Activated CD4-positive, alpha-beta T cell treated with anti-CD3 and anti-CD28 coated beads for 36 hours (primary cell): ENCODE results near the gene TRMT44. TPM values are rescaled to one million over a fixed set of nuclear protein-coding genes. Genes with fewer than 3 reads are reported as not detected.

Experiments
- ATAC-seq: fragments of 200-7000 bp; cut with Tn5 transposase; one replicate; pipeline ENCODE4 v1.10.0; 2021; ENCODE audit warnings: mild to moderate bottlenecking, moderate library complexity
- CTCF ChIA-PET: fragments of 350-600 bp; sonication (Branson Sonifier 250); formaldehyde crosslinking; loops from one replicate; lab custom pipeline; 2021; ENCODE audit warnings: antibody characterized with exemption; lab: Charles Lee
- POLR2A ChIA-PET: fragments of 350-600 bp; sonication (Branson Sonifier 250); formaldehyde crosslinking; loops from one replicate; lab custom pipeline; 2021; ENCODE audit warnings: antibody characterized with exemption, inconsistent platforms; lab: Charles Lee
- DNase-seq: peaks from one replicate; pipeline ENCODE4 v3.0.0-alpha.2; 2020
- H3K27ac Mint-ChIP-seq: one replicate; pipeline ENCODE4 v1.8.0; 2021; ENCODE audit warnings: mixed read lengths
- H3K27me3 Mint-ChIP-seq: one replicate; pipeline ENCODE4 v1.8.0; 2021; ENCODE audit warnings: mixed read lengths
- H3K36me3 Mint-ChIP-seq: one replicate; pipeline ENCODE4 v1.8.0; 2021; ENCODE audit warnings: low read depth, mixed read lengths
- H3K4me1 Mint-ChIP-seq: one replicate; pipeline ENCODE4 v1.8.0; 2021; ENCODE audit warnings: mixed read lengths
- H3K4me3 Mint-ChIP-seq: one replicate; pipeline ENCODE4 v1.8.0; 2021; ENCODE audit warnings: mild to moderate bottlenecking, moderate library complexity, mixed read lengths
- H3K9me3 Mint-ChIP-seq: one replicate; pipeline ENCODE4 v1.8.0; 2021; ENCODE audit warnings: low read depth, mixed read lengths
- intact Hi-C, 2 experiments: fragments of 100-400 bp; cut with DNase I in 1 of 2; cut with micrococcal nuclease in 1 of 2; formaldehyde crosslinking; loops; one replicate each; pipeline versions ENCODE4 v1.14.2 to v1.15.1; 2022 to 2024; cut with DNase I, micrococcal nuclease
- total RNA-seq, 2 experiments: library from RNA; stranded (reverse); gene quantifications; one replicate each; pipeline ENCODE4 v1.2.3, GENCODE V29; 2021

TRMT44 gene
- total RNA-seq, 2 experiments from 2014 or later: 20.1 to 24.5 TPM

GRCh38 chr4:8407316-8407715 is 33.3 kb upstream of the TRMT44 start:
- H3K4me1 Mint-ChIP-seq: peaks cover 5% of the 10 kb centered on the region
- intact Hi-C loops: no loop called here

GRCh38 chr4:8407756-8408155 is 32.8 kb upstream of the TRMT44 start:
- H3K27me3 Mint-ChIP-seq: no peaks in the 10 kb centered on the region
- H3K9me3 Mint-ChIP-seq: no peaks in the 10 kb centered on the region
- CTCF ChIA-PET: interaction anchor here (0.6 to 1.4 kb wide), 8 partner anchors 8 to 231 kb away, joined by 3 to 5 read pairs (median 4); no protein-coding TSS in a partner anchor
- ATAC-seq (no peak), DNase-seq (no peak)
- H3K36me3 Mint-ChIP-seq: peaks cover 9% of the 10 kb centered on the region
- H3K4me3 Mint-ChIP-seq: no peak overlapping the region
- intact Hi-C loops: no loop called here
- peaks cover 5% of the 10 kb centered on the region for H3K4me1 Mint-ChIP-seq
- POLR2A ChIA-PET: no interaction called here
- no peak overlapping the region for H3K27ac Mint-ChIP-seq

More at GRCh38 chr4:8407316-8407715, 33.3 kb upstream of the TRMT44 start:
- ChIA-PET CTCF (interaction anchor here (0.6 to 1.4 kb wide), 7 partner anchors 8 to 231 kb away, joined by 3 to 5 read pairs (median 4); no protein-coding TSS in a partner anchor), POLR2A (no interaction called here)
- no peak for DNase-seq
- Mint-ChIP-seq H3K9me3 (no peaks in the 10 kb centered on the region), H3K27me3 (no peaks in the 10 kb centered on the region), H3K36me3 (peaks cover 11% of the 10 kb centered on the region), H3K27ac (no peak overlapping the region), H3K4me3 (no peak overlapping the region)
- ATAC-seq: no peak

- H3K27me3 Mint-ChIP-seq: no peaks in the 10 kb centered on the region
- no peak overlapping the region for H3K27ac Mint-ChIP-seq
- ChIA-PET POLR2A (no interaction called here), CTCF (interaction anchor here (0.8 kb wide), 1 partner anchor 142 kb away, joined by 3 read pairs; no protein-coding TSS in a partner anchor)
- H3K36me3 Mint-ChIP-seq: peaks cover 14% of the 10 kb centered on the region
- ATAC-seq (peak; percentile 73), DNase-seq (peak; percentile 39)
- H3K4me1 Mint-ChIP-seq: peaks cover 15% of the 10 kb centered on the region
- H3K4me3 Mint-ChIP-seq: no peak overlapping the region
- intact Hi-C loops: no loop called here
- no peaks in the 10 kb centered on the region for H3K9me3 Mint-ChIP-seq
Measured at GRCh38 chr4:8409264-8410065, 31.1 kb upstream of the TRMT44 start.

DNA sequence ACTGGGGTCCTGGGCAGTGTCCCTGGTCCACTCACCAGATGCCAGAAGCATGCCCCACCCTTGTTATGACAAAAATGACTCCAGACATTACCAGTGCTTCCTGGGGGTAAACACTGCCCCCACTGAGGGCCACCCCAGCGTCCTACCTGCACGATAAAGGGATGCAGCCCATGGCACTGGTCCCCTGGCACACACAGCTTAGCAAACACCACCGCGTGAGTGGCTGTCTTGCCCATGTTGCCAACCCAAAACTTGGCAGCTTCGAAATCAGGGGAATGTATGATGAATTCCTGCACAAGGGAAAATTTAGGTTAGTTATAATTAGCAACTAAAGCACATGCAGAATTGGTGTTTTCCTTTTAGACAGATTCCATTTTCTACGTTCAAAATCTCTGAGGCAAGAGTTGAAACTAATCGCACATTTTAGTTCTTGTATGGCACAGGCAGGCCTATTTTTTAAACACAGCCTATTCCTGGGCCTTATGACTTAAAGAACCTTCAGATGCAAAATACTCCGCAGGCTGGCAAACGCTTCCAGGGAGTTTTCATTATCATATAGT is 30.4 kb upstream of the TRMT44 start:
- Mint-ChIP-seq H3K4me1 (peaks cover 21% of the 10 kb centered on the region), H3K36me3 (peaks cover 20% of the 10 kb centered on the region), H3K27ac (no peak overlapping the region), H3K4me3 (no peak overlapping the region), H3K27me3 (no peaks in the 10 kb centered on the region), H3K9me3 (no peaks in the 10 kb centered on the region)
- ATAC-seq (no peak), DNase-seq (no peak)
- intact Hi-C loops: no loop called here
- ChIA-PET POLR2A (no interaction called here), CTCF (no interaction called here)

DNA sequence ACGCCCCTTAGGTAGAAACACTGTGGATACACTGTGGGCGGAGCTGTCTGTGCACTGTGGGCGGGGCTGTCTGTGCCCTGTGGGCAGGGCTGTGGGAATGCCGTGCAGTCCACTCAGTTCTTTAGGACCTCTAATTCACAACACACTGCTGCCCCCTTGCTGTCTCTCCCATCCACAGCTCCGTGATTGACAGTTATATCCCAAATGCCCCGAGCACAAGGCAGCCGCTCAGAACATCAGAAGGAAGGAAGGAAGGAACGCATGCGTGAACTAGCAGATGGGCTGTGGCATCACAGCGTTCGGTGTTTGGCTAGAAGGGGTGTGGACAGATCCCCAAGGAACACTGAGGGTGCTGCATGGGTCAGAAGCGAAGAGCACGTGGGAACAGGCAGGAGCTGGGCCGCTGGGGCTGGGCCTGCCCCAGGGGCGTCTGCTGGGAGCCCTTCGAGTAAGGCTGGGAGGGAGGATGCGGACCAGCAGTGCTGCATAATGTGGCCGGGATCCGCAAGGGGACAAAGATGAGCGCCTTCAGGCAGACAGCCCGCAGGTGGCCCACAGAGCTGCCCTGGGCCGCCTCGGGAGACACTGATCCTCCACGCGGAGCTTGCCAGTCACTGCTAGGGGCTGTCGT is 29.8 kb upstream of the TRMT44 start:
- Mint-ChIP-seq H3K27me3 (no peaks in the 10 kb centered on the region), H3K4me1 (peaks cover 23% of the 10 kb centered on the region), H3K36me3 (peaks cover 22% of the 10 kb centered on the region), H3K9me3 (no peaks in the 10 kb centered on the region), H3K4me3 (no peak overlapping the region), H3K27ac (no peak overlapping the region)
- DNase-seq: no peak
- ATAC-seq: no peak
- ChIA-PET POLR2A (no interaction called here), CTCF (no interaction called here)
- intact Hi-C loops: no loop called here

GRCh38 chr4:8411351-8412180 is 29.0 kb upstream of the TRMT44 start:
- Mint-ChIP-seq H3K9me3 (no peaks in the 10 kb centered on the region), H3K36me3 (peaks cover 25% of the 10 kb centered on the region), H3K27me3 (no peaks in the 10 kb centered on the region), H3K4me3 (no peak overlapping the region), H3K4me1 (peaks cover 26% of the 10 kb centered on the region), H3K27ac (no peak overlapping the region)
- CTCF ChIA-PET: no interaction called here
- POLR2A ChIA-PET: no interaction called here
- no peak for DNase-seq
- intact Hi-C loops: no loop called here
- no peak for ATAC-seq

- H3K4me3 Mint-ChIP-seq: no peak overlapping the region
- peaks cover 25% of the 10 kb centered on the region for H3K36me3 Mint-ChIP-seq
- H3K27ac Mint-ChIP-seq: peak overlapping the region; percentile 53
- H3K27me3 Mint-ChIP-seq: no peaks in the 10 kb centered on the region
- DNase-seq (no peak), ATAC-seq (no peak)
- ChIA-PET CTCF (no interaction called here), POLR2A (no interaction called here)
- H3K4me1 Mint-ChIP-seq: peaks cover 26% of the 10 kb centered on the region
- intact Hi-C loops: no loop called here
- no peaks in the 10 kb centered on the region for H3K9me3 Mint-ChIP-seq
Measured at GRCh38 chr4:8412288-8412687, 28.3 kb upstream of the TRMT44 start.

DNA sequence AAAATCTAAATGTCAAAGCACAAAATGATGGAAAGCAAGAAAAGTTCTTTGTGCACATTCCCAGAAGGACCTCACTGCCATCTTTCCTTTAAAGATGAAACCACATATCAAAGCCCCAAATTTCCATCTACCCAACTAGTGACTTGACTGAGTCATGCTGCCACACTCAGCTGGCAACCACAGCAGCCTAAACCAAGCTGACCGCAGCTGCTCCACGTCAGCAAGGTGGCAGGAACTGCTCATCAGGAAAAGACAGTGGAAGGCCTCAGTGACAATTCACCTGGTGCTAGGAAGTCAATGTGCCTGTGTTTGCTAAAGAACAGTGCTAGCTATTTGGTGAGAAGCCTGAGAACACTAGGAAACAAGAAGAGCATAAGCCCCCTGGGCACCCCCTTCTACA is 26.2 kb upstream of the TRMT44 start:
- ATAC-seq: peak; percentile 43
- ChIA-PET POLR2A (no interaction called here), CTCF (no interaction called here)
- H3K36me3 Mint-ChIP-seq: peaks cover 25% of the 10 kb centered on the region
- peak overlapping the region; percentile 24 for H3K4me3 Mint-ChIP-seq
- DNase-seq: peak; percentile 80
- intact Hi-C loops: no loop called here
- peaks cover 37% of the 10 kb centered on the region for H3K4me1 Mint-ChIP-seq
- H3K27me3 Mint-ChIP-seq: no peaks in the 10 kb centered on the region
- H3K27ac Mint-ChIP-seq: peak overlapping the region; percentile 79
- no peaks in the 10 kb centered on the region for H3K9me3 Mint-ChIP-seq

DNA sequence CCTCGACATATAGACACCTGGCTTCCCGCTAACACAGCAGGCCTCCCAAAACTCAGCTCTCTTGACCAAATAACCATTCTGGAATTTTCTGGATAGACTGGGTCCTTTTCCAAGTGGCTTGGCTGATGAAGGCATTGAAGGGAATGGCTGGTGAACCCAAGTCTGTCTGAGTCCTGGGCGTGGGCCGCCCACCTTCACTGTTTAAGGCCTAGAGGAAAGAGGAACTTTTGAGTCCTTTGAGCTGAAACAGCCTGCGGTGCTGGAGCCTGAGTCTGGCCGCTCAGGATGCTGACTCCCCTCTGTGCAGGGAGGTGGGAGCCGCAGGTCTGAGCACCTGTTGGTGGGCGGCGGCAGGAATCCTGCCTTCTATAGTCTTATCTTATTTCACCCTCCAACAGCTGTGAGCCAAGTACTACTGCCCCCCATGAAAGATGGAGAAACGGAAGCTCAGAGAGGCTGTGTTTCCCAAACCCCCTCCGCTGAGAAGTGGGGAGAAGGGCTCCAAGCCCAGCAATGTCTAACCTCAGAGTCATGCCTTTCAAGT is 23.4 kb upstream of the TRMT44 start:
- ChIA-PET POLR2A (interaction anchor here (0.6 kb wide), 1 partner anchor 49 kb away, joined by 3 read pairs; no protein-coding TSS in a partner anchor), CTCF (interaction anchor here (0.6 to 1.6 kb wide), 3 partner anchors 9 to 526 kb away, joined by 3 to 7 read pairs (median 4); no protein-coding TSS in a partner anchor)
- Mint-ChIP-seq H3K4me1 (peaks cover 58% of the 10 kb centered on the region), H3K27ac (peak overlapping the region; percentile 40), H3K36me3 (peaks cover 28% of the 10 kb centered on the region), H3K9me3 (no peaks in the 10 kb centered on the region), H3K4me3 (no peak overlapping the region), H3K27me3 (no peaks in the 10 kb centered on the region)
- ATAC-seq: no peak
- intact Hi-C loops: no loop called here
- DNase-seq: no peak

- intact Hi-C loops: loop anchor here in 1 of 2 experiments (10.0 kb wide), 1 partner anchor 565 kb away; no protein-coding TSS in a partner anchor
Measured at GRCh38 chr4:8419222-8420041, 21.1 kb upstream of the TRMT44 start.

More at GRCh38 chr4:8419222-8420041, 21.1 kb upstream of the TRMT44 start:
- no peaks in the 10 kb centered on the region for H3K9me3 Mint-ChIP-seq
- no peaks in the 10 kb centered on the region for H3K27me3 Mint-ChIP-seq
- ATAC-seq (peak; percentile 93), DNase-seq (peak; percentile 81)
- H3K27ac Mint-ChIP-seq: peak overlapping the region; percentile 80
- POLR2A ChIA-PET: interaction anchor here (0.6 to 2.0 kb wide), 5 partner anchors 9 to 670 kb away, joined by 3 to 8 read pairs (median 4); partner anchors contain the start of genes ACOX3 and TRMT44
- CTCF ChIA-PET: interaction anchor here (0.7 to 1.7 kb wide), 5 partner anchors 10 to 17 kb away, joined by 3 to 9 read pairs (median 3); no protein-coding TSS in a partner anchor
- peaks cover 17% of the 10 kb centered on the region for H3K36me3 Mint-ChIP-seq
- peaks cover 49% of the 10 kb centered on the region for H3K4me1 Mint-ChIP-seq
- no peak overlapping the region for H3K4me3 Mint-ChIP-seq
